HepG2 (cell line): ENCODE measurements around the gene WNT7A.

ENCODE experiments used
- BRF2 ChIP-seq: sonication (generic); formaldehyde crosslinking; IDR thresholded peaks from 2 replicates; pipeline ENCODE4 v1.8.1; 2022; ENCODE audit warnings: mild to moderate bottlenecking, missing genetic modification reagents
- HOXA7 ChIP-seq: sonication (generic); formaldehyde crosslinking; IDR thresholded peaks from 2 replicates; pipeline ENCODE4 v1.8.1; 2022; ENCODE audit warnings: mild to moderate bottlenecking, missing genetic modification reagents, moderate library complexity
- JDP2 ChIP-seq: sonication (generic); formaldehyde crosslinking; IDR thresholded peaks from 2 replicates; pipeline ENCODE4 v1.8.1; 2022; ENCODE audit warnings: missing genetic modification reagents, borderline replicate concordance
- PAX8 ChIP-seq: sonication (generic); formaldehyde crosslinking; IDR thresholded peaks from 2 replicates; pipeline ENCODE4 v1.8.0; 2022; ENCODE audit warnings: mild to moderate bottlenecking, missing genetic modification reagents, borderline replicate concordance
- RBM22 ChIP-seq: fragments of 200-400 bp; formaldehyde crosslinking; optimal IDR thresholded peaks from 2 replicates; pipeline ENCODE3; 2017; ENCODE audit warnings: mild to moderate bottlenecking, low read length, moderate library complexity
- SRSF1 ChIP-seq: fragments of 200-400 bp; formaldehyde crosslinking; optimal IDR thresholded peaks from 2 replicates; pipeline ENCODE3; 2017; ENCODE audit warnings: mild to moderate bottlenecking, low read depth, low read length, moderate library complexity
- ZNF274 ChIP-seq: sonication (generic); formaldehyde crosslinking; IDR thresholded peaks from 2 replicates; pipeline ENCODE4 v1.5.1; 2020; ENCODE audit warnings: mild to moderate bottlenecking, missing genetic modification reagents
- ZNF333 ChIP-seq: sonication (generic); formaldehyde crosslinking; IDR thresholded peaks from 2 replicates; pipeline ENCODE4 v1.4.0; 2020; ENCODE audit warnings: mild to moderate bottlenecking, missing genetic modification reagents, borderline replicate concordance
- TF ChIP-seq, protein P1 (sequence below): sonication (generic); formaldehyde crosslinking; IDR thresholded peaks from 2 replicates; pipeline ENCODE4 v1.8.0; 2023; ENCODE audit warnings: mild to moderate bottlenecking, missing genetic modification reagents

DNA sequence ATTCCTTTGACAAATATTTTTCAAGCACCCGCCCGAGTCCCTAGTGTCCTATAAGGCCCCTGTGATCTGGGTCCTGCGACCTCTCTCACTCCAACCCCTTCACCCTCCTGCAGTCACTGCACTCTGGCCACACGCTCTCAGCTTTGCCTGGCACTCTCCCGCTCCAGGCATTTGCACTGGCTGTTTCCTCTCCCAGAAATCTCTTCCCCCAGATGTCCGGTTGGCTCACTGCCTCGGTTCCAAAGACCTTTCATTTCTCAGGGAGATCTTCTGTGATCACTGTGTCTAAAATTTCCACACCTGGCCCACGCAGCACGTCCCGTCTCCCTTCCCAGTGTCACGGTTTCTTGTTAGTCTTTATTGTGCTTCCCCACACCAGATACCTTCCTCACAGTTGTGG is 97.4 kb downstream of the WNT7A start:
- TF ChIP-seq JDP2 (CRISPR knock-in tag), result no peak
- TF ChIP-seq SRSF1, result no peak
- TF ChIP-seq BRF2 (CRISPR knock-in tag), result no peak
- no peak for TF ChIP-seq RBM22
- no peak for TF ChIP-seq HOXA7 (CRISPR knock-in tag)
- no peak for TF ChIP-seq ZNF274 (CRISPR knock-in tag)
- TF ChIP-seq PAX8 (CRISPR knock-in tag), result no peak
- TF ChIP-seq ZNF333 (CRISPR knock-in tag), result no peak
- TF ChIP-seq, protein P1, sequence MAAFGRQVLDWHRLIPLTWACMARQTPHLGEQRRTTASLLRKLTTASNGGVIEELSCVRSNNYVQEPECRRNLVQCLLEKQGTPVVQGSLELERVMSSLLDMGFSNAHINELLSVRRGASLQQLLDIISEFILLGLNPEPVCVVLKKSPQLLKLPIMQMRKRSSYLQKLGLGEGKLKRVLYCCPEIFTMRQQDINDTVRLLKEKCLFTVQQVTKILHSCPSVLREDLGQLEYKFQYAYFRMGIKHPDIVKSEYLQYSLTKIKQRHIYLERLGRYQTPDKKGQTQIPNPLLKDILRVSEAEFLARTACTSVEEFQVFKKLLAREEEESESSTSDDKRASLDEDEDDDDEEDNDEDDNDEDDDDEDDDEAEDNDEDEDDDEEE (CRISPR knock-in tag), result no peak
